Esophagus muscularis mucosa (tissue), 4 donors: ENCODE data around the gene CDH16. TPM values are rescaled to one million over a fixed set of nuclear protein-coding genes. Genes with fewer than 3 reads are reported as not detected.
A peak's percentile ranks its signal among the peaks of the same experiment; 100 is the strongest.

ENCODE experiments used
- DNase-seq: peaks from one replicate; pipeline ENCODE4 v3.0.0-alpha.2; 2017; ENCODE audit errors: extremely low spot score
- H3K27ac ChIP-seq, 4 donors: fragments of 200-600 bp; sonication (generic); replicated peaks in 1 of 4; 1 replicate in 3 of 4; 2 replicates in 1 of 4; pipeline ENCODE4 v1.5.1; 2016 to 2019; ENCODE audit warnings: mild to moderate bottlenecking in 1 of 4
- H3K27me3 ChIP-seq, 4 donors: fragments of 200-600 bp; sonication (generic); one replicate each; pipeline versions ENCODE4 v1.5.1 to v1.6.0; 2016 to 2019
- H3K36me3 ChIP-seq, 4 donors: fragments of 200-600 bp; sonication (generic); one replicate each; pipeline ENCODE4 v1.5.1; 2016 to 2019
- H3K4me1 ChIP-seq, 4 donors: fragments of 200-600 bp; sonication (generic); one replicate each; pipeline ENCODE4 v1.5.1; 2016 to 2019
- H3K4me3 ChIP-seq, 4 donors: fragments of 200-600 bp; sonication (generic); 1 replicate in 2 of 4; 2 replicates in 2 of 4; pipeline ENCODE4 v1.5.1; 2016 to 2019; ENCODE audit warnings: mild to moderate bottlenecking in 4 of 4, moderate library complexity in 1 of 4
- H3K9me3 ChIP-seq, 4 donors: fragments of 200-600 bp; sonication (generic); 1 replicate in 3 of 4; 2 replicates in 1 of 4; pipeline ENCODE4 v1.5.1; 2016 to 2019
- CTCF ChIP-seq, 3 experiments: fragments of 200-600 bp in 2 of 3; fragments of 450-650 bp in 1 of 3; sonication (generic) in 2 of 3; IDR thresholded peaks; one replicate each; pipeline ENCODE4 v1.5.1; 2017 to 2019; ENCODE audit warnings: antibody characterized with exemption in 3 of 3, mild to moderate bottlenecking in 2 of 3, moderate library complexity in 1 of 3
- EP300 ChIP-seq: sonication (generic); formaldehyde crosslinking; IDR thresholded peaks from one replicate; pipeline ENCODE4 v1.6.1; 2017; ENCODE audit warnings: antibody characterized with exemption
- POLR2A ChIP-seq: fragments of 450-650 bp; IDR thresholded peaks from one replicate; pipeline ENCODE4 v1.6.1; 2017; ENCODE audit warnings: antibody characterized with exemption, moderate library complexity, mild to moderate bottlenecking, low read depth
- POLR2AphosphoS5 ChIP-seq, 2 donors: sonication (generic); formaldehyde crosslinking; IDR thresholded peaks; one replicate each; pipeline ENCODE4 v1.6.1; 2017; ENCODE audit warnings: antibody characterized with exemption in 2 of 2
- WGBS: methylation state at CpG from one replicate; pipeline ENCODE4 v1.1.5; 2018; 5-methylcytosine and 5-hydroxymethylcytosine counted together
- intact Hi-C: fragments of 100-400 bp; cut with DNase I; formaldehyde crosslinking; loops from one replicate; pipeline ENCODE4 v1.15.1; 2023
- total RNA-seq, 4 donors: library from RNA; depleted of rRNA; stranded (reverse); fragments of >200 nt; gene quantifications; one replicate each; pipeline versions ENCODE4 v1.1.0 to v1.2.1, GENCODE V29; 2016

CDH16 gene
- total RNA-seq, 4 donors from 2014 or later: 0.52 TPM; not detected in 3

GRCh38 chr16:66939366-66939765, 20.7 kb upstream of the CDH16 start:
- Histone ChIP-seq H3K36me3 (peaks cover 45 to 73% (median 65%) of the 10 kb centered on the region in 4 donors), H3K27ac (no peak overlapping the region), H3K27me3 (no peaks in the 10 kb centered on the region), H3K4me3 (no peak overlapping the region), H3K9me3 (no peaks in the 10 kb centered on the region), H3K4me1 (peaks cover 21 to 38% (median 28%) of the 10 kb centered on the region in 4 donors)
- DNase-seq: no peak
- TF ChIP-seq CTCF (IDR thresholded peaks at IDR 0.05) (no peak), POLR2A (no peak), POLR2AphosphoS5 (IDR thresholded peaks at IDR 0.05) (no peak), EP300 (no peak)
- intact Hi-C loops: no loop called here

- H3K36me3 ChIP-seq: peaks cover 34 to 58% (median 52%) of the 10 kb centered on the region in 4 donors
- intact Hi-C loops: no loop called here
- H3K4me3 ChIP-seq: no peak overlapping the region
- no peak for DNase-seq
- no peaks in the 10 kb centered on the region for H3K9me3 ChIP-seq
- WGBS: 91% methylated on average over 10 of the region's 10 CpGs
- TF ChIP-seq CTCF (IDR thresholded peaks at IDR 0.05) (no peak), EP300 (no peak), POLR2AphosphoS5 (IDR thresholded peaks at IDR 0.05) (no peak), POLR2A (no peak)
- H3K4me1 ChIP-seq: peaks cover 32 to 49% (median 37%) of the 10 kb centered on the region in 4 donors
- no peak overlapping the region for H3K27ac ChIP-seq
- no peaks in the 10 kb centered on the region for H3K27me3 ChIP-seq
These were observed 19.1 kb upstream of the CDH16 start for GRCh38 chr16:66937725-66938337.

GRCh38 chr16:66936889-66937554, 18.3 kb upstream of the CDH16 start:
- no peaks in the 10 kb centered on the region for H3K27me3 ChIP-seq
- DNase-seq: no peak
- no peak overlapping the region for H3K27ac ChIP-seq
- TF ChIP-seq CTCF (IDR thresholded peaks at IDR 0.05) (no peak), EP300 (no peak), POLR2A (no peak), POLR2AphosphoS5 (IDR thresholded peaks at IDR 0.05) (no peak)
- peaks cover 27 to 58% (median 52%) of the 10 kb centered on the region in 4 donors for H3K36me3 ChIP-seq
- intact Hi-C loops: no loop called here
- WGBS: 97% methylated on average over 4 of the region's 4 CpGs
- H3K9me3 ChIP-seq: no peaks in the 10 kb centered on the region
- H3K4me1 ChIP-seq: peaks cover 37 to 57% (median 45%) of the 10 kb centered on the region in 4 donors
- H3K4me3 ChIP-seq: no peak overlapping the region

GRCh38 chr16:66936462-66936861, 17.8 kb upstream of the CDH16 start:
- no peak for DNase-seq
- peaks cover 21 to 58% (median 52%) of the 10 kb centered on the region in 4 donors for H3K36me3 ChIP-seq
- no peak for TF ChIP-seq EP300
- TF ChIP-seq CTCF (IDR thresholded peaks at IDR 0.05): no peak
- TF ChIP-seq POLR2A: no peak
- no peak for TF ChIP-seq POLR2AphosphoS5 (IDR thresholded peaks at IDR 0.05)
- WGBS: 84% methylated on average over 6 of the region's 6 CpGs
- H3K4me3 ChIP-seq: peak overlapping the region in 2 of 4 donors; percentile 81 to 99
- peak overlapping the region in 1 of 4 donors; percentile 86 for H3K27ac ChIP-seq
- intact Hi-C loops: no loop called here
- peaks cover 37 to 58% (median 48%) of the 10 kb centered on the region in 4 donors for H3K4me1 ChIP-seq
- no peaks in the 10 kb centered on the region for H3K27me3 ChIP-seq
- no peaks in the 10 kb centered on the region for H3K9me3 ChIP-seq
